ENCODE results near the gene KCP. TPM values are rescaled to one million over a fixed set of nuclear protein-coding genes. Genes with fewer than 3 reads are reported as not detected.

KCP gene
- total RNA-seq, 4 donors from 2014 or later = 0.07 to 0.68 (median 0.21) TPM; not detected in 1

DNA sequence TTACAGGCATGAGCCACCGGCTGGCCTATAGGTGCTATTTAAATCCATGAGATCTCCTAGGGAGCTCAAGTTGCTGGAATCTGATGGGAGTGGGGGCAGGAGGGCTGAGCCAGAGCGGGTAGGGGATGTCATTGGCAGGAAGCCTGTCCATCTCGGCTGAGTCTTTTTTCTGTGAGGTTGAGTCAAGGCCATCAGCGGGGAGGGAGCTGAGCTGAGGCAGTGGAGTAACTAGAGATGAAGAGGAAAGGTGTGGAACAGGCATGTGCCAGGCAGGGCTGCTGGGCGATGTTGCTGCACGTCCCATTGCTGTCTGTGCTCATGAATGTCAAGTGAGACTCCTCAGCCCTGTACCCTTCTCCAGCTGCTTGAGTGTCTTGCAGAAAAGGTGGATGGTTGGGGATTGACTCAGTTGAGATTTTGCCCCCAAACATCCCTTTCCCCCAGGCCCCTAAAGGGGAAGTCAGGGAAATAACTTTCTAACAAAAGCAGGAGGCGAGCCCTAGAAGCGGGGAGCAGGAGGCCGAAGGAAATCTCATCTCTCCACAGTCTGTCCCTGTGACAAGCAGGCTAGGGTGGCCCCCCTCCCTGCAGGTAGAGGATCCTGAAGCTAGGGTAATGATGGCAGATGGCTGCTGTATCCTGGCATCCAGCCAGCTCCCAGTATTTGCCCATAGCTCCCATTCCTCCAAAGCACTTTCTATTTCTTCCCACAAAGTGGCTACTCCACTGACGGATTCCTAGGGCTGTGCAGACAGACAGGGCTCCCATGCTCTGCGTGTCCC is 42.5 kb downstream of the KCP start:
- WGBS, 2 donors = 67 to 68% methylated on average over 11 of the region's 11 CpGs
- intact Hi-C loops (cut with DNase I; ENCODE audit: low total_unique reads) = no loop called here
- H3K4me3 ChIP-seq (ENCODE audit: low read depth, poor library complexity, severe bottlenecking) = no peak overlapping the region
- no peak for DNase-seq (ENCODE audit: low spot score in 2 of 2)
- TF ChIP-seq POLR2A (IDR thresholded peaks at IDR 0.05) (no peak), CTCF (IDR thresholded peaks at IDR 0.05) (no peak)

- no peak for DNase-seq (ENCODE audit: low spot score in 2 of 2)
- TF ChIP-seq POLR2A (IDR thresholded peaks at IDR 0.05) = no peak
- no peak for TF ChIP-seq CTCF (IDR thresholded peaks at IDR 0.05)
- H3K4me3 ChIP-seq (ENCODE audit: low read depth, poor library complexity, severe bottlenecking) = no peak overlapping the region
- 67 to 70% methylated on average over 4 of the region's 4 CpGs for WGBS, 2 donors
- intact Hi-C loops (cut with DNase I; ENCODE audit: low total_unique reads) = no loop called here
Observed at GRCh38 chr7:128867241-128867640, 43.3 kb downstream of the KCP start.

DNA sequence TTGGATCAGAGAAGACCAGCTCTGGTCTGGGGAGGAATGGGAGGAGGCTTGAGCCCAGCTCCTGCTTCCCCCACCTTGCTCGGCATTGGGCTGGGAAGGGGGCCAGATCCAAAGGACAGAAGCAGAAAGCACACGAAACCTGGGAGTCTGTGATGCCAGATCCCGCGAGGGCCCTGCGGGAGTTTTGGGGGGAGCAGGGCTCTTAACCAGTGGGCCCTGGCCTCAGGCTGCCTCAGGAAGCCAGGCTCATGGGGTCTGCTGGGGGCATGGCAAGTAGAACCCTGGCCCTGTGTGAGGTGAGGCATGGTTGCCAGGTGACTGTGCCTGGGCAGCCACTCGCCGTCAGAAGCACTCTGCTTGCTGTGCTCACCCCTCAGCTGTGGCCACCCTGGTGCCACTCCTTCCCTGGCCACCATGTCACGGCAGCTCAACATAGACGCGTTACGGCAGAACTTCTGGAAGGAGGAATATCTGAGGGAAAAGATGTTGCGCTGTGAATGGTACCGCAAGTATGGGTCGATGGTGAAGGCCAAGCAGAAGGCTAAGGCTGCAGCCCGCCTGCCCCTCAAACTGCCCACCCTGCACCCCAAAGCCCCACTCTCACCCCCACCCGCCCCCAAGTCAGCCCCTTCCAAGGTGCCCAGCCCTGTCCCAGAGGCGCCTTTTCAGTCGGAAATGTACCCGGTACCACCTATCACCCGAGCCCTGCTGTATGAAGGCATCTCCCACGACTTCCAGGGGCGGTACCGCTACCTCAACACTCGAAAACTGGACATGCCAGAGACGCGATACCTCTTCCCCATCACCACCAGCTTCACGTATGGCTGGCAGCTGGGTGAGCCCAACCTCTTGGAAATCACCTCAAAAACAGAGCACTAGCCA is 44.3 kb downstream of the KCP start:
- no peak for DNase-seq (ENCODE audit: low spot score in 2 of 2)
- WGBS, 2 donors = 92 to 94% methylated on average over 27 of the region's 27 CpGs
- intact Hi-C loops (cut with DNase I; ENCODE audit: low total_unique reads) = no loop called here

GRCh38 chr7:128865303-128865702 is 45.2 kb downstream of the KCP start:
- intact Hi-C loops (cut with DNase I; ENCODE audit: low total_unique reads) = no loop called here
- DNase-seq (ENCODE audit: low spot score in 2 of 2) = no peak
- WGBS, 2 donors = 95 to 99% methylated on average over 12 of the region's 12 CpGs
- H3K4me3 ChIP-seq (ENCODE audit: low read depth, poor library complexity, severe bottlenecking) = no peak overlapping the region
- TF ChIP-seq CTCF (IDR thresholded peaks at IDR 0.05) (no peak), POLR2A (IDR thresholded peaks at IDR 0.05) (no peak)

More for the DNA sequence above, 44.3 kb downstream of the KCP start:
- H3K4me3 ChIP-seq (ENCODE audit: low read depth, poor library complexity, severe bottlenecking) = no peak overlapping the region
- TF ChIP-seq POLR2A (IDR thresholded peaks at IDR 0.05) (no peak), CTCF (IDR thresholded peaks at IDR 0.05) (no peak)

DNA sequence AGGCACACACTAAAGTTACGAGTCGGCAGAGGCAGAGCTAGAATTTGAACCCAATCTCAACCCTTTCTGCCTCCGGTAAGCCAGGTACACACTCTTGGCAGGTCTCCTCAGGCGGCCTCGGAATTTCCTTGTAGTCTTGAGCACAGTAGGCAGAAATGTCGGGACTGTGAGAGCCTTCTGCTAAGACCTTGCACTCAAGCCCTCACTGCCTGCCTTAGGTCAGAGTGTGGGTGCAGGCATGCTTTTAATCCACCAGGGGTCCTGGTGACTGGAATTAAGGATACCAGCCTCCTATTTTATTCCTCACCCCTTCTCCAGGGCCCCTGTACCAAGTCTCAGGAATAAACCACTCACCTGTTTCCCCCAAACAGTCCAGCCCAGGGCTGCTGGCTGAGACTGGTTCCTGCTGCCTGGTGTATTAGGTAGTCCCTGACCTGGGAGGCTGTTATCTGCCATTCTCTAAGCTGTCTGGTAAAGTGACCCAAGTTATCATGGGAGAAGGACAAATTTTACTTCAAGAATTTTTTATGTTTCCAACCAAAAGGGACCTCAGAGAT is 47.0 kb downstream of the KCP start:
- intact Hi-C loops (cut with DNase I; ENCODE audit: low total_unique reads) = no loop called here
- peak overlapping the region; percentile 88 for H3K4me3 ChIP-seq (ENCODE audit: low read depth, poor library complexity, severe bottlenecking)
- DNase-seq (ENCODE audit: low spot score in 2 of 2) = no peak
- WGBS, 2 donors = 0 to 1% methylated on average over 6 of the region's 6 CpGs
- no peak for TF ChIP-seq POLR2A (IDR thresholded peaks at IDR 0.05)
- TF ChIP-seq CTCF (IDR thresholded peaks at IDR 0.05) = no peak

Data from lower leg skin (tissue), 4 donors.